Skeletal muscle tissue (tissue), 5 donors: Measurements from ENCODE around the gene KRTAP21-3. TPM values are rescaled to one million over a fixed set of nuclear protein-coding genes. Genes with fewer than 3 reads are reported as not detected.

Source experiments
- H3K27ac ChIP-seq: one replicate; pipeline ENCODE4 v1.7.0; 2013; ENCODE audit warnings: mild to moderate bottlenecking, low read depth, low read length, inconsistent platforms
- H3K27me3 ChIP-seq, 3 donors: one replicate each; pipeline ENCODE4 v1.7.0; 2013; ENCODE audit warnings: low read length in 3 of 3; ENCODE audit not compliant: control insufficient read depth in 3 of 3, insufficient read depth in 3 of 3
- H3K36me3 ChIP-seq, 3 donors: one replicate each; pipeline ENCODE4 v1.7.0; 2013; ENCODE audit warnings: low read length in 3 of 3; ENCODE audit not compliant: control insufficient read depth in 3 of 3, insufficient read depth in 3 of 3
- H3K4me1 ChIP-seq, 3 donors: one replicate each; pipeline ENCODE4 v1.7.0; 2013; ENCODE audit warnings: low read length in 3 of 3, mild to moderate bottlenecking in 3 of 3; ENCODE audit not compliant: control insufficient read depth in 3 of 3, insufficient read depth in 3 of 3
- H3K4me3 ChIP-seq, 3 donors: one replicate each; pipeline ENCODE4 v1.7.0; 2013; ENCODE audit warnings: low read length in 3 of 3
- H3K9ac ChIP-seq, 3 donors: one replicate each; pipeline ENCODE4 v1.7.0; 2013; ENCODE audit warnings: low read length in 3 of 3, mild to moderate bottlenecking in 3 of 3, moderate library complexity in 2 of 3, low read depth in 1 of 3
- H3K9me3 ChIP-seq, 3 donors: one replicate each; pipeline ENCODE4 v1.7.0; 2013; ENCODE audit warnings: low read length in 3 of 3; ENCODE audit not compliant: control insufficient read depth in 3 of 3
- small RNA-seq: library from RNA; depleted of rRNA; stranded (forward); fragments of <200 nt; gene quantifications from one replicate; pipeline ENCODE3, GENCODE V24; 2014
- total RNA-seq: library from RNA; depleted of rRNA; stranded (reverse); fragments of >200 nt; gene quantifications from one replicate; pipeline ENCODE4 v1.2.3, GENCODE V29; 2014
- donor health status: Osteomylitis.

KRTAP21-3 gene
- total RNA-seq, 1 donor from 2014 or later: not detected

- Histone ChIP-seq H3K27ac (no peak overlapping the region), H3K36me3 (no peaks in the 10 kb centered on the region), H3K27me3 (no peaks in the 10 kb centered on the region), H3K4me1 (no peaks in the 10 kb centered on the region), H3K9me3 (no peaks in the 10 kb centered on the region), H3K9ac (no peak overlapping the region), H3K4me3 (no peak overlapping the region)
These were observed 45.5 kb downstream of the KRTAP21-3 start for GRCh38 chr21:30672985-30673650.

GRCh38 chr21:30668776-30669175, 49.8 kb downstream of the KRTAP21-3 start:
- H3K27ac ChIP-seq: no peak overlapping the region
- no peaks in the 10 kb centered on the region for H3K9me3 ChIP-seq
- no peak overlapping the region for H3K4me3 ChIP-seq
- H3K9ac ChIP-seq: no peak overlapping the region
- H3K27me3 ChIP-seq: no peaks in the 10 kb centered on the region
- H3K36me3 ChIP-seq: no peaks in the 10 kb centered on the region
- no peaks in the 10 kb centered on the region for H3K4me1 ChIP-seq

Small RNA genes lying within 50 kb of the gene (small RNA-seq; reads per million reads assigned to genes)
- gene AP000244.1 (not detected), gene KRTAP21-3 (not detected)

Other genes with a start within 250 kb of the KRTAP21-3 start
- gene KRTAP19-1, start 238.4 kb downstream of the KRTAP21-3 start, total RNA-seq: not detected
- gene KRTAP19-2, start 231.3 kb downstream of the KRTAP21-3 start, total RNA-seq: not detected
- gene KRTAP19-3, start 226.8 kb downstream of the KRTAP21-3 start, total RNA-seq: not detected
- not detected for gene KRTAP19-4, start 221.6 kb downstream of the KRTAP21-3 start, total RNA-seq
- not detected for gene KRTAP19-5, start 216.6 kb downstream of the KRTAP21-3 start, total RNA-seq
- not detected for gene KRTAP19-6, start 176.9 kb downstream of the KRTAP21-3 start, total RNA-seq
- not detected for gene KRTAP19-7, start 157.5 kb downstream of the KRTAP21-3 start, total RNA-seq
- not detected for gene KRTAP22-2, start 128.4 kb downstream of the KRTAP21-3 start, total RNA-seq
- gene KRTAP6-3, start 126.3 kb downstream of the KRTAP21-3 start, total RNA-seq: not detected
- not detected for gene KRTAP6-2, start 119.9 kb downstream of the KRTAP21-3 start, total RNA-seq
- not detected for gene KRTAP22-1, start 117.7 kb downstream of the KRTAP21-3 start, total RNA-seq
- not detected for gene KRTAP6-1, start 104.8 kb downstream of the KRTAP21-3 start, total RNA-seq
- gene KRTAP20-1, start 102.4 kb downstream of the KRTAP21-3 start, total RNA-seq: not detected
- gene KRTAP20-4, start 98.2 kb downstream of the KRTAP21-3 start, total RNA-seq: not detected
- not detected for gene KRTAP20-2, start 83.6 kb downstream of the KRTAP21-3 start, total RNA-seq
- gene KRTAP20-3, start 75.9 kb downstream of the KRTAP21-3 start, total RNA-seq: not detected
- not detected for gene KRTAP21-2, start 28.5 kb upstream of the KRTAP21-3 start, total RNA-seq
- not detected for gene KRTAP21-1, start 36.7 kb upstream of the KRTAP21-3 start, total RNA-seq
- not detected for gene KRTAP8-1, start 94.5 kb upstream of the KRTAP21-3 start, total RNA-seq
- not detected for gene KRTAP7-1, start 111.0 kb upstream of the KRTAP21-3 start, total RNA-seq
- not detected for gene KRTAP11-1, start 162.8 kb upstream of the KRTAP21-3 start, total RNA-seq